ENCODE measurements around the gene DAGLB.
"Not testable (repeated sequence)": the region's sequence is repeated elsewhere in the genome, so short reads cannot be mapped to it uniquely, and the experiment has no call there.

Gene DAGLB

DNA sequence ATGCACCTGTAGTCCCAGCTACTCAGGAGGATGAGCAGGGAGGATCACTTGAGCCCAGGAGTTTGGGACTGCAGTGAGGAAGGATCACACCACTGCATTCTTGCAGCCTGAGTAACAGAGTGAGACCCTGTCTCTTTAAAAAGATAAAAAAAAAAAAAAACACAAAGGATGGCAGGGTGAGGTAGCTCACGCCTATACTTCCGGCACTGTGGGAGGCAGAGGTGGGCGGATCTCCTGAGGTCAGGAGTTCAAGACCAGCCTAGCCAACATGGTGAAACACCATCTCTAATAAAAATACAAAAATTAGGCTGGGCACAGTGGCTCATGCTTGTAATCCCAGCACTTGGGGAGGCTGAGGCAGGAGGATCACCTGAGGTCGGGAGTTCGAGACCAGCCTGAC lies 15.9 kb upstream of the DAGLB start:
- not testable (repeated sequence) for H3K4me3 ChIP-seq (ENCODE audit: low read depth in 1 of 2, low read length in 2 of 2); H3K9ac ChIP-seq (ENCODE audit: low read depth in 1 of 2, low read length in 2 of 2); H3K27me3 ChIP-seq (ENCODE audit: control insufficient read depth in 1 of 2, insufficient read depth in 2 of 2, low read length in 2 of 2); H3K9me3 ChIP-seq (ENCODE audit: control insufficient read depth in 1 of 2, low read length in 2 of 2); H3K27ac ChIP-seq (ENCODE audit: low read depth, low read length)
- H3K4me1 ChIP-seq (ENCODE audit: control insufficient read depth in 1 of 2, insufficient read depth in 2 of 2, low read length in 2 of 2): peaks cover 9 to 18% of the 10 kb centered on the region in 2 donors
- peaks cover 37 to 62% of the 10 kb centered on the region in 2 donors for H3K36me3 ChIP-seq (ENCODE audit: control insufficient read depth in 1 of 2, insufficient read depth in 2 of 2, low read length in 2 of 2)

DNA sequence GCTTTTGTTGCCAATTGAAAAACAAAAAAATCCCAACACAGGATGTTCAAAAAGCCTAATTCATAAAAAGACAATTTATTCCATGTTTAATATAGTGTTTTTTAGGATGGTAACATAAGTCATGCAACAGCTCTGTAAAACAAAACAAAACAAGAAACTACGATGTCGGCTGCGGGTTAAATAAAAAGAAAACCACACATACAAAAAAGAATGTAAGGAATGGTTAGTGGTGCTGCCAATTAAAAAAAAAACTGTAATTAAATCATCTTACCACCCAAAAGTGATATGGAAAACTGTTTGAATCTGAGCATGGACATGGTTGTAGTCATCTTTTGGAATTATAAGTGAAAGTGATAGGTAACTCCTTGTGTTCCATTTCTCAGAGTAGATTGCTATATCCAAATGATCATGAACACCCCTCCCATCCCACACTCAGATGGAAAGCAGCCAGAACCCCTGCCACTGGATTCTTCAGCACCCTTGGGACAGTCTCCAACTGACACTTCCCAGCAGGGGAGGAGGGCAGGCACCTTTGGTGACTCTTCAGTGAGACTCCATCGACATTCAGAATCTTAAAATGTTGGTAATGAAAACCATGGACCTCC lies 14.3 kb upstream of the DAGLB start:
- Histone ChIP-seq H3K36me3 (ENCODE audit: control insufficient read depth in 1 of 2, insufficient read depth in 2 of 2, low read length in 2 of 2) (peaks cover 29 to 50% of the 10 kb centered on the region in 2 donors), H3K27me3 (ENCODE audit: control insufficient read depth in 1 of 2, insufficient read depth in 2 of 2, low read length in 2 of 2) (no peaks in the 10 kb centered on the region), H3K4me1 (ENCODE audit: control insufficient read depth in 1 of 2, insufficient read depth in 2 of 2, low read length in 2 of 2) (peaks cover 9 to 18% of the 10 kb centered on the region in 2 donors), H3K4me3 (ENCODE audit: low read depth in 1 of 2, low read length in 2 of 2) (no peak overlapping the region), H3K27ac (ENCODE audit: low read depth, low read length) (no peak overlapping the region), H3K9me3 (ENCODE audit: control insufficient read depth in 1 of 2, low read length in 2 of 2) (no peaks in the 10 kb centered on the region), H3K9ac (ENCODE audit: low read depth in 1 of 2, low read length in 2 of 2) (no peak overlapping the region)

DNA sequence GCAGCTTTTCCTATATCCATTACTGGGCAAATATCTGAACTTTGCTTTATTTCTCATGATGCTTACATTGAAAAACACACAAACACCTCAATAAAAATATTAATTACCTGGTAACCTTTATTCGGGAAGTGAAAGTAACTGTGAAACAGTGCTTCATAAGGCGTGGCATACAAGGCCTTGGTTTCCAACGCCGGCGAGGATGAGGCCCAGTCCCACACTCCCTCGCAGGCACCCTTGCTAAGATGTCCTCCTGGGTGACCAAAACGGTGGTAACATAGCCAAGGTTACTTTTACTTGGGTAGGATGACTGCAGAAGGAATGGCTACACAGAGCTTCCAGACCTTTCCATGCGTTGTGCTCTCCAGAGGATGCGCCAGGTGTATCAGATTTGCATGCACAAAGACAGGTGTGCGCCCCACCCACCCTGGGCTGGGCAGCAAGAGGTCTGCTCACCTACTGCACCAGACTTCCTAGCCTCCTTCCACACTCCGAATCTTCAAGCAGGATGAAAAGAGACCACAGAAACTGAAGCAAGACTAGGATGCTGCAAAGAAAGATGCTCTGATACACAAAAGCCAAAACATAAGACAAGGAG lies 13.3 kb upstream of the DAGLB start:
- Histone ChIP-seq H3K27ac (ENCODE audit: low read depth, low read length) (no peak overlapping the region), H3K4me1 (ENCODE audit: control insufficient read depth in 1 of 2, insufficient read depth in 2 of 2, low read length in 2 of 2) (peaks cover 9 to 18% of the 10 kb centered on the region in 2 donors), H3K9ac (ENCODE audit: low read depth in 1 of 2, low read length in 2 of 2) (no peak overlapping the region), H3K4me3 (ENCODE audit: low read depth in 1 of 2, low read length in 2 of 2) (no peak overlapping the region), H3K27me3 (ENCODE audit: control insufficient read depth in 1 of 2, insufficient read depth in 2 of 2, low read length in 2 of 2) (no peaks in the 10 kb centered on the region), H3K36me3 (ENCODE audit: control insufficient read depth in 1 of 2, insufficient read depth in 2 of 2, low read length in 2 of 2) (peaks cover 25 to 40% of the 10 kb centered on the region in 2 donors), H3K9me3 (ENCODE audit: control insufficient read depth in 1 of 2, low read length in 2 of 2) (no peaks in the 10 kb centered on the region)

DNA sequence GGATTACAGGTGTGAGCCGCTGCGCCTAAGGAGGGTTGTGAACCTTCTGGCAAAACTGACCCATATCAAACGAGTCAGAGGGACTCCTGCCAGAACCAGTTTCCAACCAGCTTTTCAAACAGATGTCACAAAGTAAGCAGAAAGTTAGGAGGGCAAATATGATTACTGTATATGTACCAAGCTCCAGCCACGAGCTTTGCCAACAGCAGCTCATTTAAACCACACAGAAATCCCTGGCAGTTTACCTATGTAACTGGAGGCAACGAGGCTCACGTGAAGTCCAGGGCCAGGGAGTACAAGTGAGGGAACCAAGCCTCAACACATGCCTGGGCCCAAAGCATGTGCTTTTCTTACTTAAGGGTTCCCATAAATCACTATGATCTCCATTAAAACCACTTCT lies 12.5 kb upstream of the DAGLB start:
- H3K9me3 ChIP-seq (ENCODE audit: control insufficient read depth in 1 of 2, low read length in 2 of 2): no peaks in the 10 kb centered on the region
- peaks cover 17 to 33% of the 10 kb centered on the region in 2 donors for H3K36me3 ChIP-seq (ENCODE audit: control insufficient read depth in 1 of 2, insufficient read depth in 2 of 2, low read length in 2 of 2)
- H3K27me3 ChIP-seq (ENCODE audit: control insufficient read depth in 1 of 2, insufficient read depth in 2 of 2, low read length in 2 of 2): no peaks in the 10 kb centered on the region
- H3K9ac ChIP-seq (ENCODE audit: low read depth in 1 of 2, low read length in 2 of 2): no peak overlapping the region
- H3K4me3 ChIP-seq (ENCODE audit: low read depth in 1 of 2, low read length in 2 of 2): no peak overlapping the region
- no peak overlapping the region for H3K27ac ChIP-seq (ENCODE audit: low read depth, low read length)
- H3K4me1 ChIP-seq (ENCODE audit: control insufficient read depth in 1 of 2, insufficient read depth in 2 of 2, low read length in 2 of 2): peaks cover 9 to 18% of the 10 kb centered on the region in 2 donors

DNA sequence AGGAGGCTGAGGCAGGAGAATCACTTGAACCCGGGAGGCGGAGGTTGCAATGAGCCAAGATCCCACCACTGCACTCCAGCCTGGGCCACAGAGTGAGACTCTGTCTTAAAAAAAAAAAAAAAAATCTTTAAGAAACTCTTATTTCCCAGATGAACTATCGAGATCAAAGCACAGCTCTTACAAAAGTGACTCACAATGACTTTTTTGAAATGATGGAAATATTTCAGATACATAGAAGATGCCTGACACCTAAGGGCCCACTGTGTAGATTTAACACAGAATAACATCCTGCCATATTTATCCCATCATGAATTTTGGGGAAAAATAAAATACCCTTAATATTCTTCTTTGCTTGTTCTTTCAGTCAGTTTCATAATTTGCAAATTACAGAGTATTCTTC lies 10.9 kb upstream of the DAGLB start:
- H3K36me3 ChIP-seq (ENCODE audit: control insufficient read depth in 1 of 2, insufficient read depth in 2 of 2, low read length in 2 of 2): peaks cover 16 to 28% of the 10 kb centered on the region in 2 donors
- not testable (repeated sequence) for H3K27me3 ChIP-seq (ENCODE audit: control insufficient read depth in 1 of 2, insufficient read depth in 2 of 2, low read length in 2 of 2); H3K4me3 ChIP-seq (ENCODE audit: low read depth in 1 of 2, low read length in 2 of 2); H3K9ac ChIP-seq (ENCODE audit: low read depth in 1 of 2, low read length in 2 of 2); H3K27ac ChIP-seq (ENCODE audit: low read depth, low read length); H3K9me3 ChIP-seq (ENCODE audit: control insufficient read depth in 1 of 2, low read length in 2 of 2)
- H3K4me1 ChIP-seq (ENCODE audit: control insufficient read depth in 1 of 2, insufficient read depth in 2 of 2, low read length in 2 of 2): peaks cover 9 to 18% of the 10 kb centered on the region in 2 donors

DNA sequence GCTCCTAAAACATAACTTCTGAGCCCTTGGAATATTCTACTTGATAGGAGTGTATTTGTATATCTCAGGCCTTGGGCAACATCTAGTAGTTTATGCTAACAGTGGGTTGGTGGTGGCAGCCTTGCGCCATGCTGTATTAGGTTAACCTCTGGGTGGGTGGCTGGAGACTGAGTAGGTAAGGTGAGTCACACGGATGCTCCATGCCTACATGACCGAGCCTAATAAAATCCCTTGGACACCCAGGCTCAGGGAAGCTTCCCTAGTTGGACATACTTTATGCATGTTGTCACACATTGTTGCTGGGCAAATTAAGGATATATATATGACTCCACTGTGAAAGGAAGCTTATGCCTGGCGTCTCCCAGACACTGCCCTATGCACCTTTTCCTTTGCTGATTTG lies 6.0 kb upstream of the DAGLB start:
- no peak overlapping the region for H3K4me3 ChIP-seq (ENCODE audit: low read depth in 1 of 2, low read length in 2 of 2)
- no peak overlapping the region for H3K9ac ChIP-seq (ENCODE audit: low read depth in 1 of 2, low read length in 2 of 2)
- H3K27ac ChIP-seq (ENCODE audit: low read depth, low read length): no peak overlapping the region
- no peaks in the 10 kb centered on the region for H3K27me3 ChIP-seq (ENCODE audit: control insufficient read depth in 1 of 2, insufficient read depth in 2 of 2, low read length in 2 of 2)
- H3K4me1 ChIP-seq (ENCODE audit: control insufficient read depth in 1 of 2, insufficient read depth in 2 of 2, low read length in 2 of 2): peaks cover 4 to 6% of the 10 kb centered on the region in 2 donors
- H3K9me3 ChIP-seq (ENCODE audit: control insufficient read depth in 1 of 2, low read length in 2 of 2): no peaks in the 10 kb centered on the region
- H3K36me3 ChIP-seq (ENCODE audit: control insufficient read depth in 1 of 2, insufficient read depth in 2 of 2, low read length in 2 of 2): no peaks in the 10 kb centered on the region

DNA sequence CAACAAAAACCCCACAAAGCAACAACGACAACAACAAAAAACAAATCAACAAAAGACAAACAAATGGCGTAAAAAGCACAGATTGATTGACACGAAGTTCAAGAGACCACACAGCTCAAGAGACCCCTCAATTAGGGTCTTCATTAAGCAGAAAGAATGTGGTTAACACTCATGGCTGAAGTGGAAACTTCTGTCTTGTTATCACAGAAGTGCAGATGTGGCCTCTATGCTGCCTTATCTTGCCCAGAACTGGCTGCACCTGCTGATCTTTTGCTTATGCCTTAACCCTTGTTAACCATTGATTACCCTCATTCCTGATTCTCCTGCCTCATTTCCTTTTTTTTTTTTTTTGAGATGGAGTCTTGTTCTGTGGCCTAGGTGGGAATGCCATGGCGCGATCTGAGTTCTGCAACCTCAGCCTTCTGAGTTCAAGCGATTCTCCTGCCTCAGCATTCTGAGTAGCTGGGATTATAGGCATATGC lies 3.5 kb upstream of the DAGLB start:
- Histone ChIP-seq H3K4me3 (ENCODE audit: low read depth in 1 of 2, low read length in 2 of 2) (no peak overlapping the region), H3K4me1 (ENCODE audit: control insufficient read depth in 1 of 2, insufficient read depth in 2 of 2, low read length in 2 of 2) (peaks cover 7 to 14% of the 10 kb centered on the region in 2 donors), H3K27ac (ENCODE audit: low read depth, low read length) (no peak overlapping the region), H3K36me3 (ENCODE audit: control insufficient read depth in 1 of 2, insufficient read depth in 2 of 2, low read length in 2 of 2) (no peaks in the 10 kb centered on the region), H3K9ac (ENCODE audit: low read depth in 1 of 2, low read length in 2 of 2) (no peak overlapping the region), H3K27me3 (ENCODE audit: control insufficient read depth in 1 of 2, insufficient read depth in 2 of 2, low read length in 2 of 2) (no peaks in the 10 kb centered on the region), H3K9me3 (ENCODE audit: control insufficient read depth in 1 of 2, low read length in 2 of 2) (no peaks in the 10 kb centered on the region)

DNA sequence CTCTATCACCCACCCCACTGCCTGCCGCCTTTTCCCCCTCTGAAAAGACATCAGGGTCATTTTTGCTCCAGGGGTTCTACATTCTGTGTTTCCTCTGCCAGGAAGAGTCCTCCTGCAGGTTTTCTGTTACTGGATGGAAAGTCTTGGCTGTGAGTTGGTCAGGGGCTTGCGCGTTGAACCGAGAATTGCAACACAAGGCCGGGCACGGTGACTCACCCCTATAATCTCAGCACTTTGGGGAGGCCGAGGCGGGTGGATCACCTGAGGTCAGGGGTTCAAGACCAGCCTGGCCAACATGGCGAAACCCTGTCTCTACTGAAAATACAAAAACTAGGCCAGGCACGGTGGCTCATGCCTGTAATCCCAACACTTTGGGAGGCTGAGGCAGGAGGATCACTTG lies 2.8 kb upstream of the DAGLB start:
- H3K36me3 ChIP-seq (ENCODE audit: control insufficient read depth in 1 of 2, insufficient read depth in 2 of 2, low read length in 2 of 2); H3K27me3 ChIP-seq (ENCODE audit: control insufficient read depth in 1 of 2, insufficient read depth in 2 of 2, low read length in 2 of 2); H3K9me3 ChIP-seq (ENCODE audit: control insufficient read depth in 1 of 2, low read length in 2 of 2); H3K4me3 ChIP-seq (ENCODE audit: low read depth in 1 of 2, low read length in 2 of 2); H3K27ac ChIP-seq (ENCODE audit: low read depth, low read length); H3K9ac ChIP-seq (ENCODE audit: low read depth in 1 of 2, low read length in 2 of 2): not testable (repeated sequence)
- peaks cover 7 to 14% of the 10 kb centered on the region in 2 donors for H3K4me1 ChIP-seq (ENCODE audit: control insufficient read depth in 1 of 2, insufficient read depth in 2 of 2, low read length in 2 of 2)

DNA sequence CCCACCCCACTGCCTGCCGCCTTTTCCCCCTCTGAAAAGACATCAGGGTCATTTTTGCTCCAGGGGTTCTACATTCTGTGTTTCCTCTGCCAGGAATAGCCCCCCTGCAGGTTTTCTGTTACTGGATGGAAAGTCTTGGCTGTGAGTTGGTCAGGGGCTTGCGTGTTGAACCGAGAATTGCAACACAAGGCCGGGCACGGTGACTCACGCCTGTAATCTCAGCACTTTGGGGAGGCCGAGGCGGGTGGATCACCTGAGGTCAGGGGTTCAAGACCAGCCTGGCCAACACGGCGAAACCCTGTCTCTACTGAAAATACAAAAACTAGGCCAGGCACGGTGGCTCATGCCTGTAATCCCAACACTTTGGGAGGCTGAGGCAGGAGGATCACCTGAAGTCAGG lies 2.1 kb upstream of the DAGLB start:
- not testable (repeated sequence) for H3K4me3 ChIP-seq (ENCODE audit: low read depth in 1 of 2, low read length in 2 of 2); H3K27me3 ChIP-seq (ENCODE audit: control insufficient read depth in 1 of 2, insufficient read depth in 2 of 2, low read length in 2 of 2); H3K9me3 ChIP-seq (ENCODE audit: control insufficient read depth in 1 of 2, low read length in 2 of 2); H3K27ac ChIP-seq (ENCODE audit: low read depth, low read length); H3K9ac ChIP-seq (ENCODE audit: low read depth in 1 of 2, low read length in 2 of 2)
- peaks cover 8 to 11% of the 10 kb centered on the region in 2 donors for H3K36me3 ChIP-seq (ENCODE audit: control insufficient read depth in 1 of 2, insufficient read depth in 2 of 2, low read length in 2 of 2)
- H3K4me1 ChIP-seq (ENCODE audit: control insufficient read depth in 1 of 2, insufficient read depth in 2 of 2, low read length in 2 of 2): peaks cover 7 to 14% of the 10 kb centered on the region in 2 donors

DNA sequence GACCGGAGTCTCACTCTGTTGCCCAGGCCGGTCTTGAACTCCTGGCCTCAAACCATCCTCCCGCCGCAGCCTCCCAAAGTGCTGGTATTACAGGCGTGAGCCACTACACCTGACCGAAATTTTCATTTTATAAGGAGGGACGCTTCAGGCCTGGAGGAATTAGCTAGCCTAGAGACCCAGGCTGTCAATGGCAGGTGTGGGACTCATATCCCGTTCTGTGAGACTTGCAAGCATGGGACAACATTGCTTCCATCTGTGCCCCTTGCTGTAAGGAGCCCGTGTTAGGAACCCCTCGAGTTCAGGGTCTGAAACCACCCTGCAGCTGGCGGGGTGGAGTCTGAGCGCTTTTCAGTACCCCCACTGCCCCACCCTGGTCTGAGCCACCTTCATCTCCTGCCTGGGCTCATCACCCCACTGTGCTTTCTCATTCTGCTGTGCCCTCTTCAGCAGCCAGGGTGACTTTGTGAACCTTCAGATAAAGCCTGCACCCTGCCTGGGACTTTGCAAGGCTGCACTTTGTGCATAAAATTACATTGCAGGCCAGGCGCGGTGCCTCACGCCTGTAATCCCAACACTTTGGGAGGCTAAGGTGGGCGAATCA lies 1.3 kb upstream of the DAGLB start:
- Histone ChIP-seq H3K4me1 (ENCODE audit: control insufficient read depth in 1 of 2, insufficient read depth in 2 of 2, low read length in 2 of 2) (peaks cover 7 to 14% of the 10 kb centered on the region in 2 donors), H3K36me3 (ENCODE audit: control insufficient read depth in 1 of 2, insufficient read depth in 2 of 2, low read length in 2 of 2) (peaks cover 8 to 18% of the 10 kb centered on the region in 2 donors), H3K4me3 (ENCODE audit: low read depth in 1 of 2, low read length in 2 of 2) (no peak overlapping the region), H3K9me3 (ENCODE audit: control insufficient read depth in 1 of 2, low read length in 2 of 2) (no peaks in the 10 kb centered on the region), H3K27ac (ENCODE audit: low read depth, low read length) (peak overlapping the region; percentile 85), H3K27me3 (ENCODE audit: control insufficient read depth in 1 of 2, insufficient read depth in 2 of 2, low read length in 2 of 2) (no peaks in the 10 kb centered on the region), H3K9ac (ENCODE audit: low read depth in 1 of 2, low read length in 2 of 2) (no peak overlapping the region)

Data from duodenal mucosa (tissue), 2 donors.